DND-41 (cell line): ENCODE measurements around the gene CYP27A1.

Experiments
- ATAC-seq: fragments of 200-7000 bp; cut with Tn5 transposase; 3 replicates; pipeline ENCODE4 v1.9.1; 2021; ENCODE audit warnings: low read depth; ENCODE audit not compliant: insufficient read depth
- DNase-seq: peaks from one replicate; pipeline ENCODE4 v3.0.0-alpha.2; 2020
- H2AFZ ChIP-seq: 2 replicates; pipeline ENCODE4 v1.6.0; 2012; ENCODE audit warnings: low read depth, low read length
- H3K27ac ChIP-seq: 2 replicates; pipeline ENCODE4 v1.5.1; 2012; ENCODE audit warnings: low read length, inconsistent platforms
- H3K27me3 ChIP-seq: fragments of 200-600 bp; sonication (generic); 2 replicates; pipeline ENCODE4 v1.6.0; 2012; ENCODE audit warnings: low read length, mild to moderate bottlenecking, inconsistent platforms; ENCODE audit not compliant: insufficient read depth, poor library complexity
- H3K36me3 ChIP-seq: 2 replicates; pipeline ENCODE4 v1.5.1; 2012; ENCODE audit warnings: low read length, inconsistent platforms; ENCODE audit not compliant: insufficient read depth
- H3K4me1 ChIP-seq: 2 replicates; pipeline ENCODE4 v1.5.1; 2012; ENCODE audit warnings: mild to moderate bottlenecking, low read length; ENCODE audit not compliant: insufficient read depth
- H3K4me2 ChIP-seq: 2 replicates; pipeline ENCODE4 v1.6.0; 2012; ENCODE audit warnings: mild to moderate bottlenecking, moderate library complexity, low read length, inconsistent platforms; ENCODE audit not compliant: insufficient read depth
- H3K4me3 ChIP-seq, 2 experiments: fragments of 200-600 bp in 1 of 2; shearing (Covaris generic) in 1 of 2; 2 replicates each; pipeline ENCODE4 v1.5.1; 2012 to 2016; ENCODE audit warnings: inconsistent platforms in 2 of 2, low read length in 2 of 2, mild to moderate bottlenecking in 2 of 2, low read depth in 1 of 2, moderate library complexity in 1 of 2
- H3K79me2 ChIP-seq: 2 replicates; pipeline ENCODE4 v1.6.0; 2012; ENCODE audit warnings: low read length, inconsistent platforms; ENCODE audit not compliant: insufficient read depth
- H3K9ac ChIP-seq: 2 replicates; pipeline ENCODE4 v1.6.0; 2012; ENCODE audit warnings: low read depth, mild to moderate bottlenecking, inconsistent platforms, low read length, moderate library complexity
- H3K9me3 ChIP-seq: 2 replicates; pipeline ENCODE4 v1.5.1; 2012; ENCODE audit warnings: low read length, moderate library complexity, mild to moderate bottlenecking, inconsistent platforms; ENCODE audit not compliant: insufficient read depth, severe bottlenecking
- H4K20me1 ChIP-seq: 2 replicates; pipeline ENCODE4 v1.6.0; 2012; ENCODE audit warnings: low read length; ENCODE audit not compliant: insufficient read depth
- CTCF ChIP-seq: IDR thresholded peaks from 2 replicates; pipeline ENCODE4 v1.5.1; 2012; ENCODE audit warnings: borderline replicate concordance, low read length, moderate library complexity, mild to moderate bottlenecking; ENCODE audit not compliant: poor library complexity, severe bottlenecking; ENCODE audit errors: extremely low read depth
- EZH2 ChIP-seq: IDR thresholded peaks from 3 replicates; pipeline ENCODE4 v1.6.1; 2012; ENCODE audit warnings: borderline replicate concordance, low read depth, mild to moderate bottlenecking, moderate library complexity, low read length, inconsistent platforms; ENCODE audit not compliant: severe bottlenecking

CYP27A1 gene

GRCh38 chr2:218815649-218816048, 33.7 kb downstream of the CYP27A1 start:
- ATAC-seq = no peak
- TF ChIP-seq CTCF (no peak), EZH2 (no peak)

GRCh38 chr2:218816561-218817011, 34.6 kb downstream of the CYP27A1 start:
- Histone ChIP-seq H3K36me3 (no peaks in the 10 kb centered on the region), H3K9me3 (no peaks in the 10 kb centered on the region), H3K4me1 (no peaks in the 10 kb centered on the region), H2AFZ (no peak overlapping the region), H4K20me1 (no peaks in the 10 kb centered on the region), H3K79me2 (no peaks in the 10 kb centered on the region), H3K4me3 (no peak overlapping the region), H3K4me2 (no peak overlapping the region), H3K27ac (no peak overlapping the region), H3K9ac (no peak overlapping the region), H3K27me3 (peaks cover 9% of the 10 kb centered on the region)
- TF ChIP-seq CTCF (no peak), EZH2 (no peak)
- ATAC-seq = no peak
- DNase-seq = no peak

More at GRCh38 chr2:218815649-218816048, 33.7 kb downstream of the CYP27A1 start:
- H3K79me2 ChIP-seq = no peaks in the 10 kb centered on the region
- no peak overlapping the region for H3K27ac ChIP-seq
- H2AFZ ChIP-seq = no peak overlapping the region
- H3K27me3 ChIP-seq = peaks cover 5% of the 10 kb centered on the region
- H4K20me1 ChIP-seq = no peaks in the 10 kb centered on the region
- H3K4me2 ChIP-seq = no peak overlapping the region
- no peaks in the 10 kb centered on the region for H3K9me3 ChIP-seq
- no peak overlapping the region for H3K4me3 ChIP-seq
- no peak for DNase-seq
- H3K4me1 ChIP-seq = no peaks in the 10 kb centered on the region
- no peaks in the 10 kb centered on the region for H3K36me3 ChIP-seq
- no peak overlapping the region for H3K9ac ChIP-seq

- Histone ChIP-seq H3K4me2 (no peak overlapping the region), H3K4me3 (no peak overlapping the region), H3K79me2 (no peaks in the 10 kb centered on the region), H4K20me1 (no peaks in the 10 kb centered on the region), H3K36me3 (no peaks in the 10 kb centered on the region), H3K27me3 (peaks cover 12% of the 10 kb centered on the region), H3K4me1 (no peaks in the 10 kb centered on the region), H3K9ac (no peak overlapping the region), H2AFZ (no peak overlapping the region), H3K27ac (no peak overlapping the region), H3K9me3 (no peaks in the 10 kb centered on the region)
- DNase-seq = no peak
- TF ChIP-seq CTCF = no peak
- no peak for TF ChIP-seq EZH2
- no peak for ATAC-seq
Observed at GRCh38 chr2:218819093-218819492, 37.1 kb downstream of the CYP27A1 start.
